ENCODE measurements around the gene ECI2. TPM values are rescaled to one million over a fixed set of nuclear protein-coding genes. Genes with fewer than 3 reads are reported as not detected.
"Not testable (repeated sequence)": the region's sequence is repeated elsewhere in the genome, so short reads cannot be mapped to it uniquely, and the experiment has no call there.

ECI2 gene
- polyA plus RNA-seq, 2 of the 4 experiments (the other 2 are of a cell fraction), result 48.1 to 68.9 TPM

GRCh38 chr6:4100655-4101054, 34.7 kb downstream of the ECI2 start:
- TF ChIP-seq ZFP36 (IDR thresholded peaks at IDR 0.05; ENCODE audit: borderline replicate concordance, partially characterized antibody) (no peak), MYC (IDR thresholded peaks at IDR 0.05; ENCODE audit: borderline replicate concordance, low read length) (no peak), CBX8 (IDR thresholded peaks at IDR 0.05) (no peak), USF2 (IDR thresholded peaks at IDR 0.05) (no peak), EHF (CRISPR knock-in tag; IDR thresholded peaks at IDR 0.05) (no peak), ATOH8 (CRISPR knock-in tag; IDR thresholded peaks at IDR 0.05; ENCODE audit: low read depth) (no peak), FOSL2 (IDR thresholded peaks at IDR 0.05) (no peak), FOSL2 (CRISPR knock-in tag; IDR thresholded peaks at IDR 0.05) (no peak)
- Histone ChIP-seq H3K4me2 (no peak overlapping the region), H3K4me3 (no peak overlapping the region), H3K9me3 (no peaks in the 10 kb centered on the region), H3K27ac (no peak overlapping the region), H3K4me1 (no peaks in the 10 kb centered on the region)
- POLR2A ChIA-PET, result no interaction called here
- DNase-seq (ENCODE audit: low read depth in 1 of 2, low spot score in 1 of 2) (no peak), ATAC-seq (no peak), FAIRE-seq (no peak)
- CTCF ChIA-PET, result interaction anchor here (0.9 kb wide), 1 partner anchor 55 kb away, joined by 3 read pairs; no protein-coding TSS in a partner anchor
- 64% methylated on average over 5 of the region's 5 CpGs for WGBS (ENCODE audit: missing lambda C conversion rate)

GRCh38 chr6:4093288-4093687, 42.1 kb downstream of the ECI2 start:
- TF ChIP-seq ZNF302 (CRISPR knock-in tag; IDR thresholded peaks at IDR 0.05) (no peak), SMC3 (IDR thresholded peaks at IDR 0.05) (no peak), CHD2 (IDR thresholded peaks at IDR 0.05; ENCODE audit: low read length, partially characterized antibody) (no peak), GATA3 (IDR thresholded peaks at IDR 0.05; ENCODE audit: borderline replicate concordance) (no peak), CTCF (IDR thresholded peaks at IDR 0.05) (no peak), KDM5A (IDR thresholded peaks at IDR 0.05) (no peak), EHF (CRISPR knock-in tag; IDR thresholded peaks at IDR 0.05) (no peak)
- POLR2A ChIA-PET, result no interaction called here
- no peak for DNase-seq (ENCODE audit: low read depth in 1 of 2, low spot score in 1 of 2)
- no peak for ATAC-seq
- H3K4me2 ChIP-seq, result no peak overlapping the region
- 76% methylated on average over 1 of the region's 1 CpG for WGBS (ENCODE audit: missing lambda C conversion rate)
- CTCF ChIA-PET, result no interaction called here
- no peak overlapping the region for H3K4me3 ChIP-seq
- no peak for FAIRE-seq
- no peak overlapping the region for H3K27ac ChIP-seq
- no peaks in the 10 kb centered on the region for H3K4me1 ChIP-seq
- H3K9me3 ChIP-seq, result no peaks in the 10 kb centered on the region

GRCh38 chr6:4091941-4092340, 43.4 kb downstream of the ECI2 start:
- Histone ChIP-seq H3K27ac (no peak overlapping the region), H3K4me2 (no peak overlapping the region), H3K4me1 (no peaks in the 10 kb centered on the region), H3K9me3 (no peaks in the 10 kb centered on the region), H3K4me3 (no peak overlapping the region)
- TF ChIP-seq RCOR1 (IDR thresholded peaks at IDR 0.05; ENCODE audit: low read depth, low read length) (no peak), RAD21 (conservative IDR thresholded peaks at IDR 0.05 in 1 of 2, IDR thresholded peaks at IDR 0.05 in 1 of 2) (no peak)
- POLR2A ChIA-PET, result no interaction called here
- no peak for ATAC-seq
- DNase-seq (ENCODE audit: low read depth in 1 of 2, low spot score in 1 of 2), result no peak
- no peak for FAIRE-seq
- WGBS (ENCODE audit: missing lambda C conversion rate), result 90% methylated on average over 7 of the region's 7 CpGs
- CTCF ChIA-PET, result no interaction called here

- ATAC-seq; DNase-seq (ENCODE audit: low read depth in 1 of 2, low spot score in 1 of 2); H3K4me1 ChIP-seq; FAIRE-seq; H3K4me3 ChIP-seq; H3K4me2 ChIP-seq; H3K27ac ChIP-seq; POLR2A ChIA-PET; H3K9me3 ChIP-seq; CTCF ChIA-PET: not testable (repeated sequence)
- WGBS (ENCODE audit: missing lambda C conversion rate), result 95% methylated on average over 4 of the region's 26 CpGs
Measured at GRCh38 chr6:4090043-4090442, 45.3 kb downstream of the ECI2 start.

All from A549 (cell line).